Left cardiac atrium (tissue), 4 donors: ENCODE measurements around the gene TMEM8B. TPM values are rescaled to one million over a fixed set of nuclear protein-coding genes. Genes with fewer than 3 reads are reported as not detected.
"Not testable (repeated sequence)": the region's sequence is repeated elsewhere in the genome, so short reads cannot be mapped to it uniquely, and the experiment has no call there.

Experiments
- ATAC-seq, 2 donors: fragments of 200-7000 bp; cut with Tn5 transposase; one replicate each; pipeline ENCODE4 v1.9.1; 2020; ENCODE audit warnings: mild to moderate bottlenecking in 2 of 2, moderate library complexity in 2 of 2
- DNase-seq: peaks from one replicate; pipeline ENCODE4 v3.0.0-alpha.2; 2020
- intact Hi-C, 2 donors: fragments of 100-400 bp; cut with DNase I; formaldehyde crosslinking; loops; one replicate each; pipeline versions ENCODE4 v1.14.1 to v1.15.1; 2022 to 2023
- total RNA-seq, 2 donors: library from RNA; stranded (reverse); fragmentation: NEBNext Ultra II Directional; extraction: Animal tissue kit (Norgen Biotek cat#: 25700); gene quantifications; one replicate each; pipeline ENCODE4 v1.2.1, GENCODE V29; 2021
- donor health status: DM: no; HTN: yes; CAD: no.
- donor health status: DM: no; HTN: yes; CAD: no; lungs with severe emphysema.
- donor health status: DM: yes; HTN: yes; CAD: no.
- donor health status: Dilated cardiomyopathy.

TMEM8B gene
- total RNA-seq, 2 donors from 2014 or later, result 14.7 to 15.6 TPM

DNA sequence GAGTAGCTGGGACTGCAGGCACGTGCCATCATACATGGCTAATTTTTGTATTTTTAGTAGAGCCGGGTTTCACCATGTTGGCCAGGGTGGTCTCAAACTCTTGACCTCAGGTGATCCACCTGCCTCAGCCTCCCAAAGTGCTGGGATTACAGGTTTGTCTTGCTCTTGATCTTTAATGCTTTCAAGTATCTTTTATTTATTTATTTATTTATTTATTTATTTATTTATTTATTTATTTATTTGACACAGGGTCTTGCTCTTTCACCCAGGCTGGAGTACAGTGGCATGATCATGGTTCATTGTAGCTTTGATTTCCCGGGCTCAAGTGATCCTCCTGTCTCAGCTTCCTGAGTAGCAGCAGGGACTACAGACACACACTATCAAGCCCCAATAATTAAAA lies 55.9 kb downstream of the TMEM8B start:
- DNase-seq, ATAC-seq: not testable (repeated sequence)
- intact Hi-C loops, result loop anchor here (5.0 to 10.0 kb wide), 3 partner anchors 58 to 238 kb away; partner anchors contain the start of genes FAM221B (in 1 of the 2), NPR2 (in 1 of the 2) and TMEM8B (in 1 of the 2)

DNA sequence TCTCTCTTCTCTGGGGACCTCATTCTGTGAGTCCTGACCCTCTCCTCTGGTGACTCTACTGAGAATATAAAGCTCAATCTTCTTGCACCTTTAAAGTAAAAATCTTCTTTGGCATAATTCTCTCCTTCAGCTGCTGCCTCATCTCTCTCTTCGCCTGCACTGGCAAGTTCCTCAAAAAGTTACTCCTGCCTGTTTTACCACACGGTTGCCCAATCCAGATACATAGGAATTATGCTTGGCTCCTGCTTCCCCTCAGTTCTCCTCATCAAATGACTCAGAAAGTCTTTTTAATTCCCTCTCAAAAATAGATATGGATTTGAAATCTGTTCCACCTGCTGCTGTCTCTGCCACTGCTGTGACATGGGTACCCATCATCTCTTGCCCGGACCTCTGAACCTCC lies 62.6 kb downstream of the TMEM8B start:
- DNase-seq, result no peak
- intact Hi-C loops, result no loop called here
- ATAC-seq, result no peak

DNA sequence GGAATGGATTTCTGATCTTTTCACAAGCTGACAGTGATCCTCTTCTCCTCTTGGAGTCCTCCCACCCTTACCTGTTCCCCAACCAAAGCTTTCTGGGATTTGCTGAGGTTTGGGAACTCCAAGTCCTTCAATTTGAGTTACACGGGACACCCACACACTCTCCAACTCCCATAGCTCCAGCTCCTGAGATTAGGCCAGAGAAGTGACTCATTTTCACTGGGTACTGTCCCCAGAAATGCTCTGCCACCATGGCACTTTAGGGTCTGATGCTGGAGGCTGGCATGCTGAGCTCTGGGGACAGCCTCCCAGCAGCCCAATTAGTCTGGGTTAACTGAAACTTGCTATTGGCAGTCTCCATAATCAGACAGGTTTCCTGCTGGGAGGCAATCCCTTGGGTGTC lies 63.0 kb downstream of the TMEM8B start:
- ATAC-seq (no peak), DNase-seq (no peak)
- intact Hi-C loops, result no loop called here

DNA sequence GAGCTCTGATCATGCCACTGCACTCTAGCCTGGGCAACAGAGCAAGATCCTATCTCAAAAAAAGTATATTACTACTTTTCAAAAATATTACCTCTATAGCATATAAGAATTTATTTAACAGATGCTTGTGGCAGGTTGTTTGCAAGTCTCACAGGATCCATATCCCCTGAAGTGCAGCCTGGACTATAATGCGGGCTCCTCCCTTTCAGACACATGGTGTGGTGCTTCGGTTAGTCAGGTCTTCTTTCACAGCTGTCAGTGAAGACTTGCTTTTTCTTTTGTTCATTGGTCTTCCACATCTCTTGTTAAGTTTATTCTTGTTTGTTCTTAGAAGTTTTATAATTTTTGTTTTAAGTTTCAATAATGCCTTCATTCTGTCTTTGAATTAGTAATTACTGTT lies 67.5 kb downstream of the TMEM8B start:
- ATAC-seq (no peak), DNase-seq (no peak)
- intact Hi-C loops, result no loop called here

DNA sequence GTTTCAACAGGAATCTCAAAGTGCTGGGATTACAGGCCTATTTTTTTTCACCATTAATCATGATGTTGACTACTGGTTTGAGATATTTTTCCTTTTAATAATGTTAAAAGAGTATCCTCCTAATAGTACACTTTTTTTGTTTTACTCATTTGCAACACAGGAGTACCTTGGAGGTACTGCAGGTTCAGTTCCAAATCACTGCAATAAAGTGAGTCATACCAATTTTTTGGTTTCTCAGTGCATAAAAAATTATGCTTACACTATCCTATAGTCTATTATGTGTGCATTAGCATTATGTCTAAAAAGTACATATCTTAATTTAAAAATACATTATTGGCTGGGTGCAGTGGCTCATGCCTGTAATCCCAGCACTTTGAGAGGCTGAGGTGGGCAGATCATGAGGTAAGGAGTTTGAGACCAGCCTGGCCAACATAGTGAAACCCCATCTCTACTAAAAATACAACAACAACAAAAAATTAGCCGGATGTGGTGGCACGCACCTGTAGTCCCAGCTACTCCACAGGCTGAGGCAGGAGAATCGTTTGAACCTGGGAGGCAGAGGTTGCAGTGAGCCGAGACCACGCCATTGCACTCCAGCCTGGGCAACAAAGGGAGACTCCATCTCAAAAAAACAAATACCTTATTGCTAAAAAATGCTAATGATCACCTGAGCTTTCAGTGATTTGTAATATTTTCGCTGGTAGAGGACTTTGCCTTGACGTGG lies 68.5 kb downstream of the TMEM8B start:
- intact Hi-C loops, ATAC-seq, DNase-seq: not testable (repeated sequence)

DNA sequence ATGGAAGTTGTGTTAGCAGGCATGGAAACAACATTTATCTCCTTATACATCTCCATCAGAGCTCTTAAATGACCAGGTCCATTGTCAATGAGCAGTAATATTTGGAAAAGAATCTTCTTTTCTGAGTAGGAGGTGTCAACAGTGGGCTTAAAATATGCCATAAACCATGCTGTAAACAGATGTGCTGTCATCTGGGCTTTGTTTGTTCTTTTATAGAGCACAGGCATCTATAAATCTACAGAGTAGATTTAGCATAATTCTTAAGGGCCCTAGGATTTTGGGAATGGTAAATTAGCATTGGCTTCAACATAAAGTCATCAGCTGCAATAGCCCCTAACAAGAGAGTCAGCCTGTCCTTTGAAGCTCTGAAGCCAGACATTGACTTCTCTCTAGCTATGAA lies 69.3 kb downstream of the TMEM8B start:
- ATAC-seq, result no peak
- DNase-seq, result no peak
- intact Hi-C loops, result no loop called here

DNA sequence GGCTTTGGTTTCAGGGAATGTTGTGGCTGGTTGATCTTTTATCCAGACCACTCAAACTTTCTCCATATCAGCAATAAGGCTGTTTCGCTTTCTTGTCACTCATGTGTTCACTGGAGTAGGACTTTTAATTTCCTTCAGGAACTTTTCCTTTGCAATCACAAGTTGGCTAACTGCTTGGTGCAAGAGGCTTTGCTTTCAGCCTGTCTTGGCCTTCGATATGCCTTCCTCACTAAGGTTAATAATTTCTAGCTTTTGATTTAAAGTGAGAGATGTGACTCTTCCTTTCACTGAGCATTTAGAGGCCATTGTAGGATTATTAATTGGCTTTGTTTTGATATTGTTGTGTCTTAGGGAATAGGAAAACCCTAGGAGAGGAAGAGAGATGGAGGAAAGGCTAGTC lies 70.0 kb downstream of the TMEM8B start:
- ATAC-seq (no peak), DNase-seq (no peak)
- intact Hi-C loops, result no loop called here

DNA sequence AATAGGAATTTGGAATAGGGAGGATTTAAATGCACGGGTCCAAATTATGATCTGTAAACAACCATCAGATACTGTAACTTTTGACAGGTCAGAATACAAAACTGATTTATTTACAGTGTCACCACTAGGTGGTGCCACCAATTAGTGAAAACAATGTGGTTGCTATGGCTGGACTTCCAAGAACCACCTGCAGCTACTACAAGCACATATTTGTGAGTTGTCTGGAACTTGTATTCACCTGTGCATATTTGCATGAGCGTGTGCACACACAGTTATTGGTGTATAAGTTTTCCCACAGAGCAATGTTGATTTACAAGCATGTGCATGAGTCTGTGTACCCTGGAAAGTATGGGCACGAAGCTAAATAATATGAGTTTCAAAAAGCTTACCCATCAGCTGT lies 74.0 kb downstream of the TMEM8B start:
- DNase-seq (no peak), ATAC-seq (no peak)
- intact Hi-C loops, result loop anchor here (5.0 kb wide), 2 partner anchors 39 to 119 kb away; no protein-coding TSS in a partner anchor

DNA sequence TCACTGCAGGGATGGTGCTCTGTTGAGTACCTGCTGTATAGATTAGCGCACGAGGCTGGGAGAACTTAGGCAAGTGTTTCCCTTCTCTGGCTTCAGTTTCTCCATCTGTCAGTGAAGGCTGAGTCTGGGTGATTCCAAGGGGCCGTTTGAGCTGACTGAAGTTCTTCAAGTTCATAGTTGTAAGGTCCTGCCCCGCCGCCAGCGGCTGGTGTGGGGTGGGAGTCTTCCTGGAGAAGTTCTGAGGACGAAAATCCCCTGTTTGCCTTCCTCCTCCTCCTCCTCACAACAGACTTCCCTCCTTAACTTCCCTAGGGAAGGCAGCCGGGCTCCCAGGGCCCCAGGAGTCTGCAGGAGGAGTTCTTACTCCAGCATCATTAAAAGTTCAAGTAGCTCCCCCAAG lies 75.3 kb downstream of the TMEM8B start:
- intact Hi-C loops, result loop anchor here (2.0 to 5.0 kb wide), 3 partner anchors 38 to 118 kb away; no protein-coding TSS in a partner anchor

DNA sequence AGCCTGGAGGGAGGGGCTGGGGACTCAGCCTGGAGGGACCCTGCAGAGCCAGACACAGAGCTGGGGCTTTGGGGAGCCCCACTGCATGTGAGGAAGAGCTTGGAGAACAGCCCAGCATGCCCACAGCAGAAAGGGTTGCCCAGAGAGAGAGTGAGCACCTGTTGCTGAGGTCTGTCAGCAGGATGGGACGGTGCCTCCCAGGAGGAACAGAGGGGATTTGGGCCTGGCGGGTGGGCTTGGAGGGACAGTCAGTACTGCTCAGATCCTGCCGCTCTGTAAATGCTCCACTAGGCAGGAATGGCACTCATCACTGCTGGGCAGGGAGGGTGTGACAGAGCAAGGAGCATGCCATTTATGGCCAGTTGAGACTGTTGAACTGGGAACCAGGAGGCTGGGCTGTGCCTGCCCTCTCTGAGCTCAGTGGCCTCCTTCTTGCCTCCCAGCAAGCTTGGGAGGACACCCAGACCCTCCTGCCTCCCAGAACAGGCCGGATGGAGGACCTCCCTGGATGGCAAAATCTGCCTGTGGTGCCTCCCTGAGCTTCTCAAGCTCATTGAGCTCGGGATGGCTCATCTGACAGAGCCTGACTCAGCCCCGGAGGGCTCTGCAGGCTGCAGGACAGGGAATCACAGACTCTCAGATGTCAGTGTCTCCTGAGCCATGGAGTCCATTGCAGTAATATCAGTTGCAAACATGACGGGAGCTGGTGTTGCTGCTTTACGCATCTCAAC lies 76.2 kb downstream of the TMEM8B start:
- ATAC-seq (peak in 1 of 2 donors; percentile 0), DNase-seq (no peak)
- intact Hi-C loops, result loop anchor here in 1 of 2 donors (2.0 kb wide), 1 partner anchor 40 kb away; no protein-coding TSS in a partner anchor

More for the DNA sequence above, 75.3 kb downstream of the TMEM8B start:
- ATAC-seq (no peak), DNase-seq (no peak)

DNA sequence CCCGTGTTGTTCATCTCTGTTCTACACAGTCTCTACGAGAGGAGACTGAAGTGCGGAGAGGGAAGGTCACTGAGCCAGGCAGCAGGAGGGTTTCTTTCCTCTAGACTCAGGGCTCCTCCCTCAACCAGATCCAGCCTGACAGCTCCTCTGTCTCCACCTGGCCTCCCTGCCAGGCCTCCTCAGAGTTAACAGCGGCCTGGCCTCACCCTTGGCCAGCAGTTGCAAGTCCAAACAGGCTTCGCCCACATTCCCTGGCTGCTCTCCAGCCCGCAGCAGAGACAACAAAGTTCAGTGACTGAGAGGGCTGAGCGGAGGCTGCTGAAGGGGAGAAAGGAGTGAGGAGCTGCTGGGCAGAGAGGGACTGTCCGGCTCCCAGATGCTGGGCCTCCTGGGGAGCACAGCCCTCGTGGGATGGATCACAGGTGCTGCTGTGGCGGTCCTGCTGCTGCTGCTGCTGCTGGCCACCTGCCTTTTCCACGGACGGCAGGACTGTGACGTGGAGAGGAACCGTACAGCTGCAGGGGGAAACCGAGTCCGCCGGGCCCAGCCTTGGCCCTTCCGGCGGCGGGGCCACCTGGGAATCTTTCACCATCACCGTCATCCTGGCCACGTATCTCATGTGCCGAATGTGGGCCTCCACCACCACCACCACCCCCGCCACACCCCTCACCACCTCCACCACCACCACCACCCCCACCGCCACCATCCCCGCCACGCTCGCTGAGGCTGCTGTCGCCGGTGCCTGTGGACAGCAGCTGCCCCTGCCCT lies 77.1 kb downstream of the TMEM8B start, which contains the start of gene HRCT1:
Gene HRCT1, plus strand, starts transcription at position 291 of the 768 bp plus-strand sequence. Its CDS starts 86 bp downstream, at position 377.
- intact Hi-C loops, result loop anchor here in 1 of 2 donors (2.0 kb wide), 1 partner anchor 39 kb away; no protein-coding TSS in a partner anchor
- DNase-seq (peak; percentile 95), ATAC-seq (peak; percentile 56 to 71)

DNA sequence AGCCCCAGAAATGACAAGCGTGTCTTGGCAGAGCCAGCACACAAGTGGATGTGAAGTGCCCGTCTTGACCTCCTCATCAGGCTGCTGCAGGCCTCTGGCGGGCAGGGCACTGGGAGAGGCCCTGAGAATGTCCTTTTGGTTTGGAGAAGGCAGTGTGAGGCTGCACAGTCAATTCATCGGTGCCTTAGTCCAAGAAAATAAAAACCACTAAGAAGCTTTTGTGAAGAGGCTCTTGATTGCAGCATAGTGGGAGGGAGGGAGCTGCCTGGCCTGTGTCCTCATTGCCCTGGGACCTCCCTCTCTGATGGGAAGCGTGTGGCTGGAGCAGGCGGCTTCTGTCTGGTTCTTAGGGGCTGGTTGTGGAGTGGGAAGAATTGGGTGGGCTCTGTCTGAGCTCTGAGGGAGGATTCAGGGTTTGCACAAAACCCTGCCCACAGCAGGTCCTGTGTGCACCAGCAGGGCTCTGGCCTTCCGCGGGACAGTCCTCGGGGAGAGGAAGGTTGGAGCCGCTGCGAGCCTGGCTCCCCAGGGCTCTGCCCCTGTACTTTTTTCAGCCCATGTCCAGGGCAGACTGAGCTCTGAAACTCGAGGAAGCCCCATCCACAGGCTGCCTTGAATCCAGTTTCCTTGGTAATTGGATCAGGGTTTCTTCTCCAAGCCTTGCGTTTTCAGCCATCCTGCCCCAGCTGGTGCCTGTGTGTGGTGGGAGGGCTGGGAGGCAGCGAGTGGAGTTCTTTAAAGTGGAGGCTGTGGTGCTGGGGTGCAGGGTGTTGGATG lies 78.1 kb downstream of the TMEM8B start:
- intact Hi-C loops, result no loop called here
- ATAC-seq, result peak; percentile 60 to 66

DNA sequence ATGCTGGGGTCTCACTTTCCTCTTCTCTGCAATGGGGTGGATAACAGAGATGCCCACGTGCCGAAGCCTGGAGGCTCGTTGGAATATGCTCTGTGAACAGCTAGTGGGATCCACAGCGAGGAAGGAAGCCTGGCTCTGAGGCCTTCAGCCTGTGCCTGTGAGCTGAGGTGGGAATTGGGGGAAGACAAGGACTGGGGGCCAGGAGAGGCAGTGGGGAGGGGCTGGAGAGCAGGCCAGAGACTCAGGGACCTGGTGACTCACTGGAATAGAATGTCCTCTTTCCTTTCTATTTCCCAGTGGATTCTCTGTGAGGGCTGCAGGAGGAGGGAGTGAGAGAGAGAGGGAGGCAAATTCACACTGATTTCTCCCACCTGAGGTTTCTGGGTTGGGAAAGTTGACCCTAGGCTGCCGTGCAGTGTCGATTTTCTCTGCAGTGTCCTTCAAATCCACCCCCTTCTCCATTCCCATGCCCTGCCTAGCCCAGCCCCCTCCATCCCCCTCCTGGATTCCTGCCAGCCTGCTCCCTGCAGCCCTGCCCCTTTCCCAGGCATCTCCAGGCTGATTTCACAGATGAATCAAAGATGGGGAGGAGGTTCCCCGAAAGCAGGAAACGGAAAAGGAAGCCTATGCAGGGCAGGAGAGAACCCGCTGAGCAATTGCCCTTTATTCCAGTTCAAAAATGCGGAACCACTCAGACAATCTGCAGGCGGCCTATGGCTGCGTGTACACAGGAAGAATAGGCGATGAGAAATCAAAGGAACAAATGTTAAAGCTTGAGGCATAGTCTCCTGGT lies 78.9 kb downstream of the TMEM8B start:
- peak; percentile 85 for DNase-seq
- intact Hi-C loops, result no loop called here
- ATAC-seq, result peak; percentile 53 to 66

More for the DNA sequence above, 78.1 kb downstream of the TMEM8B start:
- DNase-seq, result peak; percentile 78

DNA sequence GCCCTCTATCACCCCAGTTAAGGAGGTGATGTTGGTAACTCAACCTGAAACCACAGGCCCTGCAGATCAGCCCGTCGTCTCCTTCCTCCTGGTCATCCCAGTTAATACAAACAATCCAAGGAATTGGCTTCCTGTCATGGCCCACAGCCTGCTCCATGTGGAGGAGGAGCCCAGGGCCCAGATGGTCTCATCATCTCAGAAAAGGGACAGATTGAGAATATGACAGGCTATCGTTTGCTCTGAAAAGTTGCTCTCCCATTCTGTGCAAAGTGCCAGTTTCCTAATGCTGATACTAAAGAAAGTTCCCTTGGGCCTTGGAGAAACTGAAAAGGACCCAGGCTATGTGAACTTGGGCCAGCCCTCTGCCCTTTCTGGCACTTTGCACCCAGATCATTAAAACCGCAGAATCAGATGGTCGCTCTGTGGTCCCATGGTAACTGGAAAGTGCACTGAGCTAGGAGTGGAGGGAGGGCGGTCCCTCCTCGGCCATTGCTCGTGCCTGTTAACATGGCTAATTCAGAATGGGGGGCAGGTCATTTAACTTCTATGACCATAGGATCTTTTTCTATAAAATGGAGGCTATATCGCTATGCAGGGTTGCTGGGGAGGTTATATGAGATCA lies 79.6 kb downstream of the TMEM8B start:
- peak in 1 of 2 donors; percentile 5 for ATAC-seq
- DNase-seq, result peak; percentile 64
- intact Hi-C loops, result no loop called here

DNA sequence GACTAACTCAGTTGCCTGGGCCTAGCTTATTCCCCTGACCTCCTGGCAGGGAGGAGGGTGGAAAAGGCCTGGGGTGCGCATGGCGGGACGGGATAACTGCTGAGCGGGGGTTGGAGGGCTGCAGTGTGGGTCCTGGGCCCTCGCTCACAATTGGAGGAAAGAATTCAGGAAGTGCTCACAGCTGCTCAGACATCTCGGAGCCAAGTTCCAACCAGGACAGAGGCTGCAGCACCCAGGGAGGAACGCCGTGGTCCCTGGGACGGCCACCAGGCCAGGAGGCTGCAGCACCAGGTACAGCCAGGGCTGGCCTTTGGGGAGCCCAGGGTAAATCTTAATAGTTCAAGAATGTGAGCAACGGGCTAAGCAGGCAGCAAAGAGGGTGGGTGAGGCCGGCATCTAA lies 80.2 kb downstream of the TMEM8B start, which contains the start of gene SPAAR:
Gene SPAAR, plus strand, starts transcription at position 217 of the 400 bp plus-strand sequence. CDS start 974 bp downstream, outside the sequence.
- no peak for ATAC-seq
- DNase-seq, result peak; percentile 41
- intact Hi-C loops, result no loop called here

DNA sequence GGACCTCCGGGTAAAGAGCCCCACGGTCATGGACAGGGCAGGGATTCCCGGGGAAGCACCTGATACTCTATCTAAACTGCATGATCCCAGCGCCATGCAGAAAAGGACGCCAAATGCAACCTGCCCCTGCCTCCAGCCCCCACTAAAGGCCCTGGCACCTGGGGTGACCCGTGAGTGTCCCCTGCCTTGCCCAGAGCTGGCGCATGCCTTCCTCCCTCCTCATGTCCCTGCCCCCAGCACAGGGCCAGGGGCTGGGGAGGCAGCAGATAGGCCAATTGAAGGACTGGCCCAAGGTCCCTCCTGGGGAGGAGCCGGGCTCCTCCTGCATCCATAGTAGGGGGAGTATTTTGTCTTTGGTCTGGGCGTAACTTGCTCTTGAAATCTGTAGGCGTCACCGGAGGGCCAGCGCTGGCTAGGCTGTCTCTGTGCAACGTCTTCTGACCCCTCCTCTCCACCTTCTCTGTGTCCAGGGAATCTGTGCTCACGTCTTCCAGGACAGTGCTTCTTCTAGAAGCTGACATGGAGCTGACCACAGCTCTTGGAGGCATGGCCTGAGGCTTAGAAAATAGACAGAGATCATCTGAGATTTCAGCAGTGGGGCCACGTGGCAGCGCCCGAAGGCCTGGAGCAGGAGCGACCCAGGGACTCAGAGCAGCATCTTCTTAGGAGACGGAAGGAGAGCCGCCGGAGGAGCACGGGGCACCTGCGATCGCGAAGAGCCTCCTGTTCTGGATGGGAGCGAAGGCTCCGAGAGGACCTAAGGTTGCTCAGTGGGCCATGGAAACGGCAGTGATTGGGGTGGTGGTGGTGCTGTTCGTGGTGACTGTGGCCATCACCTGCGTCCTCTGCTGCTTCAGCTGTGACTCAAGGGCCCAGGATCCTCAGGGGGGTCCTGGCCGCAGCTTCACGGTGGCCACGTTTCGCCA lies 80.9 kb downstream of the TMEM8B start:
- ATAC-seq, result no peak
- intact Hi-C loops, result no loop called here
- peak; percentile 60 for DNase-seq
